HL-60 (cell line): ENCODE measurements around the gene FPGS.

Experiments used
- DNase-seq, 2 experiments: peaks; one replicate each; pipeline ENCODE4 v3.0.0-alpha.2; 2010 to 2020; ENCODE audit warnings: low read depth in 1 of 2, low spot score in 1 of 2
- H3K27ac ChIP-seq: fragments of 250-450 bp; sonication (Bioruptor Pico); replicated peaks from 2 replicates; pipeline ENCODE4 v1.5.1; 2020; ENCODE audit warnings: mild to moderate bottlenecking, moderate library complexity
- H3K27me3 ChIP-seq: fragments of 250-450 bp; sonication (Bioruptor Pico); 2 replicates; pipeline ENCODE4 v1.5.1; 2021; ENCODE audit warnings: mild to moderate bottlenecking, moderate library complexity; ENCODE audit not compliant: insufficient read depth, poor library complexity, severe bottlenecking
- H3K4me3 ChIP-seq: replicated peaks from 2 replicates; pipeline ENCODE4 v1.5.1; 2011; ENCODE audit warnings: mild to moderate bottlenecking, control low read depth, low read length; ENCODE audit not compliant: insufficient read depth
- GABPA ChIP-seq: IDR thresholded peaks from 2 replicates; pipeline ENCODE4 v1.6.1; 2012; ENCODE audit warnings: low read depth
- POLR2AphosphoS5 ChIP-seq: IDR thresholded peaks from 2 replicates; pipeline ENCODE4 v1.6.1; 2012; ENCODE audit warnings: low read depth
- SPI1 ChIP-seq: IDR thresholded peaks from 2 replicates; pipeline ENCODE4 v1.6.1; 2012; ENCODE audit warnings: low read depth, mild to moderate bottlenecking, borderline replicate concordance
- TF ChIP-seq, protein P1 (sequence below): IDR thresholded peaks from 2 replicates; pipeline ENCODE4 v1.6.1; 2012; ENCODE audit warnings: low read depth; ENCODE audit not compliant: insufficient replicate concordance
- TF ChIP-seq, protein P2 (sequence below): IDR thresholded peaks from one replicate; pipeline ENCODE4 v1.5.1; 2011; ENCODE audit warnings: low read length, control low read depth, inconsistent platforms; ENCODE audit not compliant: insufficient read depth

Gene FPGS

DNA sequence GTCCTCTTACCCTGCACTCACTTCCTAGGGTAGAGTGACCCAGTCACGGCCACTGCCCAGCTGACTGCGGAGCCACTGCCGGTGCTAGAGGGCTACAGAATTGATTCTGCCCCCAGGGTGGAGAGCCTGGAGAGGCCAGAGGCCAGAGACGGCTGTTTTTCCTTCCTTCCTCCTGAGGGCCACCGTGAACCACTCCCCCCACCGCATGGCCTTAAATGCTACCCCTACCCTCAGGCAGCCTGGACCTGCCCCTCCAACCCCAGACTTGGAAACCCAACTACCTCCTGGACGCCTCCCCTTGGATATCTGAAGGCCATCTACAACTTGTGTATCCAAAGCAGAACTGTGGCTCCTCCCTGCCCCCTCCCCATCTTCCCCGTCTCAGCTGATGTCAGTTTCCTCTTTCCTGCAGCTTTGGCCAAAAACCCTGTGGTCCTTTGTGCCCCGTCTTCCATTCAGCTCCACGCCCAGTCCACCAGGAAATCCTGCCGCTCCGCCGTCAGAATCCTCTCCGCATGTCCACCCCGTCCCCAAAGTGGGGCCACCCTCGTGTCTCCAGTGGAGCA lies 40.5 kb upstream of the FPGS start:
- H3K4me3 ChIP-seq: no peak overlapping the region
- TF ChIP-seq, protein P1, sequence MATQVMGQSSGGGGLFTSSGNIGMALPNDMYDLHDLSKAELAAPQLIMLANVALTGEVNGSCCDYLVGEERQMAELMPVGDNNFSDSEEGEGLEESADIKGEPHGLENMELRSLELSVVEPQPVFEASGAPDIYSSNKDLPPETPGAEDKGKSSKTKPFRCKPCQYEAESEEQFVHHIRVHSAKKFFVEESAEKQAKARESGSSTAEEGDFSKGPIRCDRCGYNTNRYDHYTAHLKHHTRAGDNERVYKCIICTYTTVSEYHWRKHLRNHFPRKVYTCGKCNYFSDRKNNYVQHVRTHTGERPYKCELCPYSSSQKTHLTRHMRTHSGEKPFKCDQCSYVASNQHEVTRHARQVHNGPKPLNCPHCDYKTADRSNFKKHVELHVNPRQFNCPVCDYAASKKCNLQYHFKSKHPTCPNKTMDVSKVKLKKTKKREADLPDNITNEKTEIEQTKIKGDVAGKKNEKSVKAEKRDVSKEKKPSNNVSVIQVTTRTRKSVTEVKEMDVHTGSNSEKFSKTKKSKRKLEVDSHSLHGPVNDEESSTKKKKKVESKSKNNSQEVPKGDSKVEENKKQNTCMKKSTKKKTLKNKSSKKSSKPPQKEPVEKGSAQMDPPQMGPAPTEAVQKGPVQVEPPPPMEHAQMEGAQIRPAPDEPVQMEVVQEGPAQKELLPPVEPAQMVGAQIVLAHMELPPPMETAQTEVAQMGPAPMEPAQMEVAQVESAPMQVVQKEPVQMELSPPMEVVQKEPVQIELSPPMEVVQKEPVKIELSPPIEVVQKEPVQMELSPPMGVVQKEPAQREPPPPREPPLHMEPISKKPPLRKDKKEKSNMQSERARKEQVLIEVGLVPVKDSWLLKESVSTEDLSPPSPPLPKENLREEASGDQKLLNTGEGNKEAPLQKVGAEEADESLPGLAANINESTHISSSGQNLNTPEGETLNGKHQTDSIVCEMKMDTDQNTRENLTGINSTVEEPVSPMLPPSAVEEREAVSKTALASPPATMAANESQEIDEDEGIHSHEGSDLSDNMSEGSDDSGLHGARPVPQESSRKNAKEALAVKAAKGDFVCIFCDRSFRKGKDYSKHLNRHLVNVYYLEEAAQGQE: no peak
- peak; percentile 46; the same call in 1 of the 2 replicates for TF ChIP-seq SPI1
- TF ChIP-seq, protein P2, sequence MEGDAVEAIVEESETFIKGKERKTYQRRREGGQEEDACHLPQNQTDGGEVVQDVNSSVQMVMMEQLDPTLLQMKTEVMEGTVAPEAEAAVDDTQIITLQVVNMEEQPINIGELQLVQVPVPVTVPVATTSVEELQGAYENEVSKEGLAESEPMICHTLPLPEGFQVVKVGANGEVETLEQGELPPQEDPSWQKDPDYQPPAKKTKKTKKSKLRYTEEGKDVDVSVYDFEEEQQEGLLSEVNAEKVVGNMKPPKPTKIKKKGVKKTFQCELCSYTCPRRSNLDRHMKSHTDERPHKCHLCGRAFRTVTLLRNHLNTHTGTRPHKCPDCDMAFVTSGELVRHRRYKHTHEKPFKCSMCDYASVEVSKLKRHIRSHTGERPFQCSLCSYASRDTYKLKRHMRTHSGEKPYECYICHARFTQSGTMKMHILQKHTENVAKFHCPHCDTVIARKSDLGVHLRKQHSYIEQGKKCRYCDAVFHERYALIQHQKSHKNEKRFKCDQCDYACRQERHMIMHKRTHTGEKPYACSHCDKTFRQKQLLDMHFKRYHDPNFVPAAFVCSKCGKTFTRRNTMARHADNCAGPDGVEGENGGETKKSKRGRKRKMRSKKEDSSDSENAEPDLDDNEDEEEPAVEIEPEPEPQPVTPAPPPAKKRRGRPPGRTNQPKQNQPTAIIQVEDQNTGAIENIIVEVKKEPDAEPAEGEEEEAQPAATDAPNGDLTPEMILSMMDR: no peak
- peak overlapping the region; percentile 21 for H3K27ac ChIP-seq
- peak in 1 of 2 experiments; percentile 72 for DNase-seq
- H3K27me3 ChIP-seq: no peaks in the 10 kb centered on the region

DNA sequence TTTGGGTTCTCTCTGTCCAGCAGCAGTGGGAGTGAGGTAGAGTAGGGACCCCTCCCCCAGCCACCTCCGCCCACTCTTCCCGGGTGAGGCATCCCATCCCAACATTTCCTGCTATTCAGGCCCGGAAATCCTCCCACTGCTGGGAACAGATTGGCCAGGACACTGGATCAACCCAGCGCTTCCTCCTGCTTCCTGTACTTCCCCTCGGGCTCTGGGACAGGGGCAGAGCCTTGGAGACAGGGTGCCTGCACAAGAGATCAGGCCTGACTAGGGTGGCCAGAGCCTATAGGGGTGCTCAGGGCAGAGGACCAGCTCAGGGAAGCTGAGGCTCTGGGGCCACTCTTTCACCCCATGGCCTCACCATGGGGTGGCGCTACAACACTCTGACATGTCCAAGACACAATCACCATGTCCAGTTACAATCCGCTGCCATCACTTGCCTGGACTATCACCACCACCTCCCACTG lies 38.7 kb upstream of the FPGS start:
- no peak for TF ChIP-seq POLR2AphosphoS5
- TF ChIP-seq, protein P2: peak; percentile 33
- Histone ChIP-seq H3K27me3 (no peaks in the 10 kb centered on the region), H3K27ac (no peak overlapping the region), H3K4me3 (no peak overlapping the region)
- DNase-seq: peak in 1 of 2 experiments; percentile 51

DNA sequence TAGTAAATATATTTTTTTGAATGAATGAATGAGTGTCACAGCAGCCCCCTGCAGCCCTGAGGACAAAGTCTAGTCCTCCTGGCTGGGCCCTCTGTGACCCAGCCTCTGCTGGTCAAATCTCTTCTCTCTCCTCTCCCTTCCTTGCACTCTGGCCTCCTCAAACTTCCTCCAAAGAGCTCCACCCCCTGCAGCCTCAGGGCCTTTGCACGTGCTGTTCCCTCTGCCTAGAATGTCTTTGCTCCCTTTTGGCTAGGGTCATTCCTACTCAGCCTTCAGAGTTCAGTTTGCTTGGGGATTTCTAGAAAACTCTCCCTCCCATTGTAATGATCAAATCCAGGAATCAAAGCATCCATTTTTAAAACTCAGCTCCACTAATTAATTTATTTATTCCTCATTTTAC lies 37.3 kb upstream of the FPGS start:
- no peak for TF ChIP-seq SPI1
- TF ChIP-seq GABPA: no peak
- no peak for TF ChIP-seq POLR2AphosphoS5
- TF ChIP-seq, protein P1: no peak
- TF ChIP-seq, protein P2: no peak

DNA sequence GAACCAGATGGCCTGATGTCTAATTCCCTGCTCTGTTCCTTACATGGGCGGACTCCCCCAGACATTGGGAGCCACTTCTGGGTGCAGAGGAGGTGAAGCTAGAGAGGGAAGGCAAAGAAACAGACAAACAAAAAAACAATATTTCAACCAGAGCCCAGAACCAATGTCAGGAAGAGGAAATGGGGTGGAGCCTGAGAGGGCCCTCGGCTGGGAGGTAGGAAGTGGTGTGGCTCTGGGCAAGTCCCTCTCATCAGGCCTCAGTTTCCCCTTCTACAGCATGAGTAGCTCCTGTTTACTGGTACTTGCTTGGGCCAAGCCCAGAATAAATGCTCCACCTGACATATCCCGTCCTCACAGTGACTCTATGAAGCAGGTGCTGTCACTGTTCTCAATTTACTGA lies 35.3 kb upstream of the FPGS start:
- TF ChIP-seq GABPA (no peak), SPI1 (peak; percentile 39; the same call in 1 of the 2 replicates)
- TF ChIP-seq, protein P1: no peak
- TF ChIP-seq, protein P2: no peak
- Histone ChIP-seq H3K4me3 (no peak overlapping the region), H3K27ac (peak overlapping the region; percentile 34), H3K27me3 (no peaks in the 10 kb centered on the region)
- no peak for DNase-seq

More for the DNA sequence above, 37.3 kb upstream of the FPGS start:
- DNase-seq: no peak
- no peak overlapping the region for H3K27ac ChIP-seq
- no peaks in the 10 kb centered on the region for H3K27me3 ChIP-seq
- H3K4me3 ChIP-seq: no peak overlapping the region
